Fibroblast of skin of abdomen (primary cell): ENCODE results near the gene ESPNL.

ENCODE experiments used
- DNase-seq: peaks from one replicate; pipeline ENCODE4 v3.0.0-alpha.2; 2013

The ESPNL gene

GRCh38 chr2:238174291-238174690 lies 74.2 kb downstream of the ESPNL start:
- no peak for DNase-seq

- no peak for DNase-seq
These were observed 74.6 kb downstream of the ESPNL start for GRCh38 chr2:238174701-238175100.

- no peak for DNase-seq
These were observed 76.5 kb downstream of the ESPNL start for GRCh38 chr2:238176613-238177012.

GRCh38 chr2:238180554-238180953 lies 80.4 kb downstream of the ESPNL start:
- no peak for DNase-seq

- DNase-seq: no peak
These were observed 82.2 kb downstream of the ESPNL start for GRCh38 chr2:238182362-238182761.
